Measurements from ENCODE around the gene STX1A. TPM values are rescaled to one million over a fixed set of nuclear protein-coding genes. Genes with fewer than 3 reads are reported as not detected.
A peak's percentile ranks its signal among the peaks of the same experiment; 100 is the strongest.

The STX1A gene
- total RNA-seq, 1 donor from 2014 or later, result 119 TPM

GRCh38 chr7:73671857-73672445 lies 47.5 kb downstream of the STX1A start:
- Mint-ChIP-seq H3K27me3 (ENCODE audit: unreplicated experiment) (peaks cover 12% of the 10 kb centered on the region), H3K36me3 (ENCODE audit: unreplicated experiment) (no peaks in the 10 kb centered on the region), H3K9me3 (ENCODE audit: unreplicated experiment) (no peaks in the 10 kb centered on the region), H3K27ac (ENCODE audit: unreplicated experiment) (peak overlapping the region; percentile 9), H3K4me1 (ENCODE audit: low read depth, unreplicated experiment) (peaks cover 2% of the 10 kb centered on the region), H3K4me3 (ENCODE audit: unreplicated experiment) (no peak overlapping the region)
- no peak for DNase-seq
- no peak for TF ChIP-seq CTCF (IDR thresholded peaks at IDR 0.05; ENCODE audit: partially characterized antibody, unreplicated experiment)

- DNase-seq, result no peak
- no peak overlapping the region for H3K27ac Mint-ChIP-seq (ENCODE audit: unreplicated experiment)
- no peak for TF ChIP-seq CTCF (IDR thresholded peaks at IDR 0.05; ENCODE audit: partially characterized antibody, unreplicated experiment)
- H3K36me3 Mint-ChIP-seq (ENCODE audit: unreplicated experiment), result no peaks in the 10 kb centered on the region
- no peaks in the 10 kb centered on the region for H3K9me3 Mint-ChIP-seq (ENCODE audit: unreplicated experiment)
- no peak overlapping the region for H3K4me3 Mint-ChIP-seq (ENCODE audit: unreplicated experiment)
- H3K4me1 Mint-ChIP-seq (ENCODE audit: low read depth, unreplicated experiment), result peaks cover 2% of the 10 kb centered on the region
- peaks cover 14% of the 10 kb centered on the region for H3K27me3 Mint-ChIP-seq (ENCODE audit: unreplicated experiment)
These were observed 48.2 kb downstream of the STX1A start for GRCh38 chr7:73671322-73671661.

- Mint-ChIP-seq H3K9me3 (ENCODE audit: unreplicated experiment) (no peaks in the 10 kb centered on the region), H3K4me3 (ENCODE audit: unreplicated experiment) (peak overlapping the region; percentile 52), H3K27me3 (ENCODE audit: unreplicated experiment) (peaks cover 16% of the 10 kb centered on the region), H3K27ac (ENCODE audit: unreplicated experiment) (no peak overlapping the region), H3K36me3 (ENCODE audit: unreplicated experiment) (no peaks in the 10 kb centered on the region), H3K4me1 (ENCODE audit: low read depth, unreplicated experiment) (peaks cover 2% of the 10 kb centered on the region)
- TF ChIP-seq CTCF (IDR thresholded peaks at IDR 0.05; ENCODE audit: partially characterized antibody, unreplicated experiment), result no peak
- no peak for DNase-seq
These were observed 49.5 kb downstream of the STX1A start for GRCh38 chr7:73669858-73670385.

- peaks cover 2% of the 10 kb centered on the region for H3K4me1 Mint-ChIP-seq (ENCODE audit: low read depth, unreplicated experiment)
- H3K27me3 Mint-ChIP-seq (ENCODE audit: unreplicated experiment), result peaks cover 18% of the 10 kb centered on the region
- peak overlapping the region; percentile 52 for H3K4me3 Mint-ChIP-seq (ENCODE audit: unreplicated experiment)
- H3K27ac Mint-ChIP-seq (ENCODE audit: unreplicated experiment), result no peak overlapping the region
- H3K36me3 Mint-ChIP-seq (ENCODE audit: unreplicated experiment), result no peaks in the 10 kb centered on the region
- no peak for TF ChIP-seq CTCF (IDR thresholded peaks at IDR 0.05; ENCODE audit: partially characterized antibody, unreplicated experiment)
- no peak for DNase-seq
- no peaks in the 10 kb centered on the region for H3K9me3 Mint-ChIP-seq (ENCODE audit: unreplicated experiment)
These were observed 50.2 kb downstream of the STX1A start for GRCh38 chr7:73669288-73669701.

GRCh38 chr7:73668886-73669230 lies 50.6 kb downstream of the STX1A start:
- no peak for TF ChIP-seq CTCF (IDR thresholded peaks at IDR 0.05; ENCODE audit: partially characterized antibody, unreplicated experiment)
- Mint-ChIP-seq H3K36me3 (ENCODE audit: unreplicated experiment) (no peaks in the 10 kb centered on the region), H3K27me3 (ENCODE audit: unreplicated experiment) (peaks cover 21% of the 10 kb centered on the region)

More at GRCh38 chr7:73668886-73669230, 50.6 kb downstream of the STX1A start:
- Mint-ChIP-seq H3K4me1 (ENCODE audit: low read depth, unreplicated experiment) (peaks cover 2% of the 10 kb centered on the region), H3K27ac (ENCODE audit: unreplicated experiment) (peak overlapping the region; percentile 92), H3K4me3 (ENCODE audit: unreplicated experiment) (peak overlapping the region; percentile 94), H3K9me3 (ENCODE audit: unreplicated experiment) (no peaks in the 10 kb centered on the region)
- no peak for DNase-seq
